ENCODE results near the gene COQ2. TPM values are rescaled to one million over a fixed set of nuclear protein-coding genes. Genes with fewer than 3 reads are reported as not detected.
"Not testable (repeated sequence)": the region's sequence is repeated elsewhere in the genome, so short reads cannot be mapped to it uniquely, and the experiment has no call there.

The COQ2 gene
- total RNA-seq, 3 donors from 2014 or later, result 12.5 to 21.6 (median 18.1) TPM

- Histone ChIP-seq H3K36me3 (ENCODE audit: low read depth) (no peaks in the 10 kb centered on the region), H3K9me3 (no peaks in the 10 kb centered on the region), H3K4me1 (ENCODE audit: low read depth) (peaks cover 10% of the 10 kb centered on the region), H3K4me3 (no peak overlapping the region)
- intact Hi-C loops (cut with DNase I, micrococcal nuclease), result loop anchor here (10.0 kb wide), 2 partner anchors 207 to 387 kb away; partner anchors contain the start of gene SEC31A (in 1 of the 2)
- no peak for DNase-seq
- no peak for TF ChIP-seq CTCF (IDR thresholded peaks at IDR 0.05)
- no peak for ATAC-seq
These were observed 3.3 kb downstream of the COQ2 start for GRCh38 chr4:83281307-83281706.

- H3K4me3 ChIP-seq, result no peak overlapping the region
- ATAC-seq (no peak), DNase-seq (no peak)
- H3K4me1 ChIP-seq (ENCODE audit: low read depth), result peaks cover 1% of the 10 kb centered on the region
- no peak for TF ChIP-seq CTCF (IDR thresholded peaks at IDR 0.05)
- no peaks in the 10 kb centered on the region for H3K9me3 ChIP-seq
- H3K36me3 ChIP-seq (ENCODE audit: low read depth), result no peaks in the 10 kb centered on the region
- intact Hi-C loops (cut with DNase I, micrococcal nuclease), result no loop called here
These were observed 8.1 kb downstream of the COQ2 start for GRCh38 chr4:83276299-83277040.

GRCh38 chr4:83273926-83274325, 10.7 kb downstream of the COQ2 start:
- DNase-seq; intact Hi-C loops (cut with DNase I, micrococcal nuclease); H3K9me3 ChIP-seq; ATAC-seq; H3K4me1 ChIP-seq (ENCODE audit: low read depth); H3K36me3 ChIP-seq (ENCODE audit: low read depth); H3K4me3 ChIP-seq: not testable (repeated sequence)

GRCh38 chr4:83272900-83273299, 11.7 kb downstream of the COQ2 start:
- Histone ChIP-seq H3K4me1 (ENCODE audit: low read depth) (no peaks in the 10 kb centered on the region), H3K4me3 (no peak overlapping the region), H3K36me3 (ENCODE audit: low read depth) (peaks cover 5% of the 10 kb centered on the region), H3K9me3 (no peaks in the 10 kb centered on the region)
- no peak for TF ChIP-seq CTCF (IDR thresholded peaks at IDR 0.05)
- intact Hi-C loops (cut with DNase I, micrococcal nuclease), result no loop called here
- no peak for DNase-seq
- no peak for ATAC-seq

GRCh38 chr4:83269256-83269655, 15.3 kb downstream of the COQ2 start:
- intact Hi-C loops (cut with DNase I, micrococcal nuclease), result loop anchor here in 1 of 2 donors (10.0 kb wide), 1 partner anchor 194 kb away; no protein-coding TSS in a partner anchor
- no peak for DNase-seq
- H3K4me1 ChIP-seq (ENCODE audit: low read depth), result no peaks in the 10 kb centered on the region
- H3K4me3 ChIP-seq, result no peak overlapping the region
- H3K36me3 ChIP-seq (ENCODE audit: low read depth), result peaks cover 5% of the 10 kb centered on the region
- no peak for TF ChIP-seq CTCF (IDR thresholded peaks at IDR 0.05)
- no peak for ATAC-seq
- no peaks in the 10 kb centered on the region for H3K9me3 ChIP-seq

- Histone ChIP-seq H3K36me3 (ENCODE audit: low read depth) (peaks cover 5% of the 10 kb centered on the region), H3K4me1 (ENCODE audit: low read depth) (no peaks in the 10 kb centered on the region), H3K4me3 (no peak overlapping the region), H3K9me3 (no peaks in the 10 kb centered on the region)
- no peak for ATAC-seq
- no peak for TF ChIP-seq CTCF (IDR thresholded peaks at IDR 0.05)
- intact Hi-C loops (cut with DNase I, micrococcal nuclease), result loop anchor here in 1 of 2 donors (10.0 kb wide), 1 partner anchor 194 kb away; no protein-coding TSS in a partner anchor
- DNase-seq, result no peak
These were observed 16.1 kb downstream of the COQ2 start for GRCh38 chr4:83268491-83268890.
